Loucy (cell line): ENCODE data around the gene MGA.

Experiments
- H2AFZ ChIP-seq: fragments of 200-600 bp; sonication (generic); 2 replicates; pipeline ENCODE4 v1.6.0; 2016; ENCODE audit warnings: antibody characterized with exemption, mild to moderate bottlenecking, low read length, moderate library complexity
- H3F3A ChIP-seq: fragments of 200-600 bp; 2 replicates; pipeline ENCODE4 v1.6.0; 2016; ENCODE audit warnings: antibody characterized with exemption, low read depth, mild to moderate bottlenecking
- H3K27me3 ChIP-seq: fragments of 200-600 bp; sonication (generic); 2 replicates; pipeline ENCODE4 v1.6.1; 2014; ENCODE audit warnings: low read length, mild to moderate bottlenecking; ENCODE audit not compliant: insufficient read depth, poor library complexity, severe bottlenecking
- H3K36me3 ChIP-seq: fragments of 200-600 bp; sonication (generic); 2 replicates; pipeline ENCODE4 v1.6.1; 2016; ENCODE audit warnings: low read length; ENCODE audit not compliant: insufficient read depth
- H3K4me1 ChIP-seq: fragments of 200-600 bp; sonication (generic); 2 replicates; pipeline ENCODE4 v1.5.1; 2014; ENCODE audit warnings: low read length, mild to moderate bottlenecking; ENCODE audit not compliant: insufficient read depth, poor library complexity, severe bottlenecking
- H3K4me2 ChIP-seq: fragments of 200-600 bp; sonication (generic); 2 replicates; pipeline ENCODE4 v1.6.0; 2014; ENCODE audit warnings: antibody characterized with exemption, low read length, low read depth, mild to moderate bottlenecking; ENCODE audit not compliant: poor library complexity, severe bottlenecking
- H3K4me3 ChIP-seq: fragments of 200-600 bp; sonication (generic); 2 replicates; pipeline ENCODE4 v1.5.1; 2014; ENCODE audit warnings: low read length, mild to moderate bottlenecking, mixed read lengths; ENCODE audit not compliant: poor library complexity, severe bottlenecking
- H3K79me2 ChIP-seq: fragments of 200-600 bp; sonication (generic); 2 replicates; pipeline ENCODE4 v1.6.1; 2014; ENCODE audit warnings: low read length; ENCODE audit not compliant: insufficient read depth
- H3K9ac ChIP-seq: fragments of 200-600 bp; sonication (generic); 2 replicates; pipeline ENCODE4 v1.6.0; 2014; ENCODE audit warnings: mild to moderate bottlenecking, low read depth, low read length, moderate library complexity; ENCODE audit not compliant: poor library complexity, severe bottlenecking
- H3K9me2 ChIP-seq: fragments of 200-600 bp; sonication (generic); replicated peaks from 2 replicates; pipeline ENCODE4 v1.6.1; 2016; ENCODE audit warnings: low read depth, low read length, mixed read lengths
- H3K9me3 ChIP-seq: fragments of 200-600 bp; sonication (generic); 2 replicates; pipeline ENCODE4 v1.6.1; 2014; ENCODE audit warnings: mild to moderate bottlenecking, antibody characterized with exemption, low read length, low read depth; ENCODE audit not compliant: insufficient read depth
- H4K20me1 ChIP-seq: fragments of 200-600 bp; sonication (generic); 2 replicates; pipeline ENCODE4 v1.6.0; 2014; ENCODE audit warnings: antibody characterized with exemption, low read length, mild to moderate bottlenecking; ENCODE audit not compliant: insufficient read depth, poor library complexity, severe bottlenecking
- CTCF ChIP-seq: fragments of 200-600 bp; sonication (generic); conservative IDR thresholded peaks from 2 replicates; pipeline ENCODE4 v1.5.1; 2014; ENCODE audit warnings: mild to moderate bottlenecking, antibody characterized with exemption, low read length
- EZH2phosphoT487 ChIP-seq: fragments of 200-600 bp; IDR thresholded peaks from 2 replicates; pipeline ENCODE4 v1.6.1; 2018; ENCODE audit warnings: antibody characterized with exemption, mild to moderate bottlenecking, moderate library complexity, borderline replicate concordance

The MGA gene

GRCh38 chr15:41756198-41756597 is 96.0 kb downstream of the MGA start:
- H3K27me3 ChIP-seq, result no peaks in the 10 kb centered on the region
- no peak overlapping the region for H3K4me3 ChIP-seq
- H3K36me3 ChIP-seq, result peaks cover 58% of the 10 kb centered on the region
- no peaks in the 10 kb centered on the region for H4K20me1 ChIP-seq
- H3K4me1 ChIP-seq, result no peaks in the 10 kb centered on the region
- H3F3A ChIP-seq, result no peaks in the 10 kb centered on the region
- no peak overlapping the region for H2AFZ ChIP-seq
- H3K9me3 ChIP-seq, result no peaks in the 10 kb centered on the region
- no peaks in the 10 kb centered on the region for H3K79me2 ChIP-seq
- H3K9me2 ChIP-seq, result no peaks in the 10 kb centered on the region
- H3K9ac ChIP-seq, result no peak overlapping the region
- no peak overlapping the region for H3K4me2 ChIP-seq
- TF ChIP-seq CTCF, result no peak
- TF ChIP-seq EZH2phosphoT487, result no peak

- no peaks in the 10 kb centered on the region for H3K9me3 ChIP-seq
- H3K79me2 ChIP-seq, result peaks cover 30% of the 10 kb centered on the region; the same call in 1 of the 2 replicates
- no peaks in the 10 kb centered on the region for H3K27me3 ChIP-seq
- H3K4me2 ChIP-seq, result peak overlapping the region; percentile 77
- H3F3A ChIP-seq, result no peaks in the 10 kb centered on the region; the same call in 1 of the 2 replicates
- no peak overlapping the region for H2AFZ ChIP-seq
- H3K4me1 ChIP-seq, result peaks cover 42% of the 10 kb centered on the region
- H3K36me3 ChIP-seq, result peaks cover 3% of the 10 kb centered on the region; the same call in 1 of the 2 replicates
- no peaks in the 10 kb centered on the region for H4K20me1 ChIP-seq
- no peak overlapping the region for H3K9ac ChIP-seq
- H3K9me2 ChIP-seq, result no peaks in the 10 kb centered on the region
- H3K4me3 ChIP-seq, result no peak overlapping the region
- no peak for TF ChIP-seq EZH2phosphoT487
- TF ChIP-seq CTCF, result peak; percentile 87
Observed at GRCh38 chr15:41772720-41773331, 112.6 kb downstream of the MGA start.

GRCh38 chr15:41773332-41773728 is 113.1 kb downstream of the MGA start:
- Histone ChIP-seq H2AFZ (no peak overlapping the region), H3K9ac (peak overlapping the region; percentile 46), H3K27me3 (no peaks in the 10 kb centered on the region)

More at GRCh38 chr15:41773332-41773728, 113.1 kb downstream of the MGA start:
- H3K4me3 ChIP-seq, result peak overlapping the region; percentile 95
- peak overlapping the region; percentile 77 for H3K4me2 ChIP-seq
- peaks cover 35% of the 10 kb centered on the region; the same call in 1 of the 2 replicates for H3K79me2 ChIP-seq
- no peaks in the 10 kb centered on the region for H4K20me1 ChIP-seq
- peaks cover 47% of the 10 kb centered on the region for H3K4me1 ChIP-seq
- peaks cover 3% of the 10 kb centered on the region; the same call in 1 of the 2 replicates for H3K36me3 ChIP-seq
- no peaks in the 10 kb centered on the region for H3K9me3 ChIP-seq
- TF ChIP-seq CTCF (no peak), EZH2phosphoT487 (no peak)
- H3K9me2 ChIP-seq, result no peaks in the 10 kb centered on the region
- H3F3A ChIP-seq, result no peaks in the 10 kb centered on the region; the same call in 1 of the 2 replicates
